Measurements from ENCODE around the gene MARCHF10. TPM values are rescaled to one million over a fixed set of nuclear protein-coding genes. Genes with fewer than 3 reads are reported as not detected.

MARCHF10 gene
- total RNA-seq, 6 donors from 2014 or later, result 0.72 to 7.2 (median 3.2) TPM

- Histone ChIP-seq H3K36me3 (no peaks in the 10 kb centered on the region), H3K27ac (no peak overlapping the region), H3K27me3 (no peaks in the 10 kb centered on the region), H3K9me3 (no peaks in the 10 kb centered on the region), H3K4me3 (no peak overlapping the region), H3K4me1 (no peaks in the 10 kb centered on the region)
- DNase-seq (peak in 1 of 2 donors; percentile 22), ATAC-seq (ENCODE audit: low FRiP score in 2 of 2) (no peak)
- WGBS, 2 donors, result 93 to 99% methylated on average over 16 to 18 of the region's 18 CpGs
- TF ChIP-seq, protein P1, sequence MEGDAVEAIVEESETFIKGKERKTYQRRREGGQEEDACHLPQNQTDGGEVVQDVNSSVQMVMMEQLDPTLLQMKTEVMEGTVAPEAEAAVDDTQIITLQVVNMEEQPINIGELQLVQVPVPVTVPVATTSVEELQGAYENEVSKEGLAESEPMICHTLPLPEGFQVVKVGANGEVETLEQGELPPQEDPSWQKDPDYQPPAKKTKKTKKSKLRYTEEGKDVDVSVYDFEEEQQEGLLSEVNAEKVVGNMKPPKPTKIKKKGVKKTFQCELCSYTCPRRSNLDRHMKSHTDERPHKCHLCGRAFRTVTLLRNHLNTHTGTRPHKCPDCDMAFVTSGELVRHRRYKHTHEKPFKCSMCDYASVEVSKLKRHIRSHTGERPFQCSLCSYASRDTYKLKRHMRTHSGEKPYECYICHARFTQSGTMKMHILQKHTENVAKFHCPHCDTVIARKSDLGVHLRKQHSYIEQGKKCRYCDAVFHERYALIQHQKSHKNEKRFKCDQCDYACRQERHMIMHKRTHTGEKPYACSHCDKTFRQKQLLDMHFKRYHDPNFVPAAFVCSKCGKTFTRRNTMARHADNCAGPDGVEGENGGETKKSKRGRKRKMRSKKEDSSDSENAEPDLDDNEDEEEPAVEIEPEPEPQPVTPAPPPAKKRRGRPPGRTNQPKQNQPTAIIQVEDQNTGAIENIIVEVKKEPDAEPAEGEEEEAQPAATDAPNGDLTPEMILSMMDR (IDR thresholded peaks at IDR 0.05), result no peak
- TF ChIP-seq POLR2A (IDR thresholded peaks at IDR 0.05) (no peak), POLR2AphosphoS5 (IDR thresholded peaks at IDR 0.05) (no peak), EP300 (IDR thresholded peaks at IDR 0.05) (no peak)
Measured at GRCh38 chr17:62715882-62716390, 92.2 kb downstream of the MARCHF10 start.

DNA sequence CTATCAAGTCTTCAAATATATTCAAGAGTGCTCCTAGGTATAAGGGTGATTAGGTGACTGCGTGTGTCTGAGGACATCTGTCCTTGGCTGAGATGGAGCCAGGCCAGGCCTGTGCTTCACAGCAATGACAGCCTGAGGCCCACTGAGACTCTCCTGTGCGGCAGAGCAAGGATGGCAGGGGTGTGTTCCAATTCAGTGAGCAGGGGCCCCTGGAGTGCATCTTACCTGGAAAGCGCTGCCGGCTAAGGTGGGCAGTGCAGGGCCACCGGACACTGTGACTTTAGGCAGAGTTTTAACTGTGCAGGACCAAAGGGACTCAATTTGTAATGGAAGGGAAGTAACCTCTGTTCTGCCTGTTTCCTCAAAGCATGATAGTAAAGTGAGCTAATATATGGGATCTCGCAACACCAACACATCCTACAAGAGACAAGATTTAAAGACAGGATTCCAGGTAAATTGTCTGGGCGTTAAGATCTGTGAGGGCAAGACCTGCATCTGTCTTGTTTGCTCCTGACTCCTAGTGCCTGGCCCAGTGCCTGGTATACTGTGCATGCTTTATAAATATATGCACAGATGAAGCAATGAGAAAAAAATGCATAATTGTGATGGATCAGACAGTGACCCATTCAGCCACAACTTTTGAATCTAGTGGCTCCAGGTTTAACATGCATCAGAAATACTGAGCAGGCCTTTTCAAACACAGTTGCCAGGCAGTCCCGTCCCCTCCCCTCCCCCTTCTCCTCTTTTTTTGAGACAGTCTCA lies 93.9 kb downstream of the MARCHF10 start:
- 94 to 99% methylated on average over 5 to 8 of the region's 8 CpGs for WGBS, 2 donors
- Histone ChIP-seq H3K4me1 (no peaks in the 10 kb centered on the region), H3K36me3 (no peaks in the 10 kb centered on the region), H3K4me3 (no peak overlapping the region), H3K27me3 (no peaks in the 10 kb centered on the region), H3K27ac (no peak overlapping the region), H3K9me3 (no peaks in the 10 kb centered on the region)
- ATAC-seq (ENCODE audit: low FRiP score in 2 of 2) (no peak), DNase-seq (no peak)
- TF ChIP-seq POLR2A (IDR thresholded peaks at IDR 0.05) (no peak), POLR2AphosphoS5 (IDR thresholded peaks at IDR 0.05) (no peak), EP300 (IDR thresholded peaks at IDR 0.05) (no peak)
- TF ChIP-seq, protein P1 (IDR thresholded peaks at IDR 0.05), result no peak

DNA sequence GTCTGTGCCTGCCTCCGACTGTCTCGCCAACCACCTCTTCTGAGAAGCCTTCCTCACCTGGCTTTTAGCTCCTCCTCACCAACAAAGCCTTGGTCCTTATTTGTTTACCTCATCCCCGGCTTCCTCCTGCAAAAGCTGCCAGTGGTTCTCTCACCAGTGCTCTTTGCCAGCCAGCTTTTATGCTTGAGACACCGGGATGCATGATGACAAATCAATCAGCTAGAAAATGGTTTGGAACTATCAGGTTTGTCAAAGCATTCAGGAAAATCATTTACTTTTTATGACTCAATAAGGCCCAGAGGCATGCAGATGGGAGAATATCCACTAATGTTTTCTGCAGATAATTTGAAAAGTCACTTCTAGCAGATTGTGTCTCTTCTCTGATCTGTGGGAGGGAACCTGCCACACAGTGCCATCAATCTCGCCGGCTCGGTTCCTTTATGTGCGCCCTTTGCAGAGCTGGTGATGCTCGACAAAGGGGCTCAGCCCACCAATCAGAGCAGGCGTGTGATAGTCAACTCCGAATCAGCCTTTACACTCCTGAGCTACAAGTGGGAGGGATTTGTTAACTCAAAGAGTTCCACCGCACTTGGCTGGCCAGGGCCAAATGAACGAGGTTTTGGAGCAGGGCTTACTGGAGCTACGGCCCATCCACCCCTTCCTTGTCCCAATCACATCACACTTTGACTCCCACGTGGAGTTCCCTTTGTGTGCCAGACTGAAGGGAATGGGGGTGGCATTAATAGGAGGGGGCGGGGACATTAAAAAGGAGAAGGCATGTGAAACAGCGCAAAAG lies 94.8 kb downstream of the MARCHF10 start:
- DNase-seq (no peak), ATAC-seq (ENCODE audit: low FRiP score in 2 of 2) (no peak)
- WGBS, 2 donors, result 91 to 93% methylated on average over 17 of the region's 17 CpGs

DNA sequence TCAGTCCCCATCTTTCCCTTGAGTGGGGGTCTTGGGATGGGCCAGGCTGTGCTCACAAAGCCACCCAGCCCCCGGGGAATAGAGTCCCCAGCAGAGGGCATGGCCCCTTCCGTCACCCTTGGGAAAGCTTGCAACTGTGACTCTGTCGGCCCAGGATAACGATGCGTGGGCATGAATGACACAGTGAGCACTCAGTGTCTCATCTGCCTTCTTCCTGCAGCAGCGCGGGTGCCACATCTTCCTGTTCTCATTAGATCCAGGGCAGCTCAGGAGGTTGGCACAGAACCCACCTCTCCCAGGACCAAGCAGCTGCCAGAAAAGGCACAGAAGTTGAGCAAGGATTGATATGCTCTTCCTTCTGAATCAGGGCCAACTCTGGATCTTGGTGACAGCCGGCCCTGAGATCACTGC lies 95.9 kb downstream of the MARCHF10 start:
- no peaks in the 10 kb centered on the region for H3K4me1 ChIP-seq
- DNase-seq (no peak), ATAC-seq (ENCODE audit: low FRiP score in 2 of 2) (no peak)
- peaks cover 0 to 6% (median 5%) of the 10 kb centered on the region in 4 donors for H3K9me3 ChIP-seq
- WGBS, 2 donors, result 64 to 87% methylated on average over 1 to 6 of the region's 8 CpGs
- no peak overlapping the region for H3K27ac ChIP-seq
- no peaks in the 10 kb centered on the region for H3K36me3 ChIP-seq
- no peaks in the 10 kb centered on the region for H3K27me3 ChIP-seq
- TF ChIP-seq POLR2AphosphoS5 (IDR thresholded peaks at IDR 0.05) (no peak), EP300 (IDR thresholded peaks at IDR 0.05) (no peak), POLR2A (IDR thresholded peaks at IDR 0.05) (no peak)
- TF ChIP-seq, protein P1 (IDR thresholded peaks at IDR 0.05), result no peak
- no peak overlapping the region for H3K4me3 ChIP-seq

More for the DNA sequence above, 94.8 kb downstream of the MARCHF10 start:
- no peaks in the 10 kb centered on the region for H3K4me1 ChIP-seq
- no peak overlapping the region for H3K27ac ChIP-seq
- H3K9me3 ChIP-seq, result peaks cover 0 to 6% (median 5%) of the 10 kb centered on the region in 4 donors
- H3K27me3 ChIP-seq, result no peaks in the 10 kb centered on the region
- no peaks in the 10 kb centered on the region for H3K36me3 ChIP-seq
- TF ChIP-seq, protein P1 (IDR thresholded peaks at IDR 0.05), result no peak
- TF ChIP-seq EP300 (IDR thresholded peaks at IDR 0.05), result no peak
- no peak for TF ChIP-seq POLR2AphosphoS5 (IDR thresholded peaks at IDR 0.05)
- TF ChIP-seq POLR2A (IDR thresholded peaks at IDR 0.05), result no peak
- H3K4me3 ChIP-seq, result no peak overlapping the region
